HTERT RPE-1 (cell line): ENCODE data around the gene ERN1.

Experiments
- in situ Hi-C: fragments of 300-500 bp; cut with MboI; formaldehyde crosslinking; loops from 4 replicates; pipeline ENCODE4 v1.14.3; 2020; ENCODE audit warnings: low sequenced_read_pairs

ERN1 gene

DNA sequence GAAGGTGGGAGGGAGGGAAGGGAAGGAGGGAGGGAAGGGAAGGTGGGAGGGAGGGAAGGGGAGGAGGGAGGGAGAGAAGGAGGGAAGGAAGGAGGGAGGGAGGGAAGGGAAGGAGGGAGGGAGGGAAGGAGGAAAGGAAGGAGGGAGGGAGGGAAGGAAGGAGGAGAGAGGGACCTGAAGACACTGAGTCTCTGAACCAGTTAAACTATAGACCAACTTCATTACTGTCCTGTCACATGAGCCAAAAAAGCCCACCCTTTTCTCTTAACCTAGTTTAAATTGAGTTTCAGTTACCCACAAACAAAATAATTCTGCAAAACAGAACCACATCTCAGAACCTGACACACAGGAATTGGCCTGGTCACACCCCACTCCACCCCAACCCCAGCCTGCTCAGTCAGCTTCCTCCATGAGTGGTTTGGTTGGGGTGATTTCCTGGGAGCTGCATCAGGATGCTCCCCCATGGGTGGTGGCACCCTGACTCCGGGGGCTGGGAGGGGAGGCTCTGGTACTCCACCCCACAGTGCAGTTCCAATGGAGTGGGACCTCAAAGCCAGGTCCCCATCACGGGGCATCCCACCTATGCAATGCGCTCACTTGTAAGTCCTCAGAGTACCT lies 136.5 kb downstream of the ERN1 start:
- in situ Hi-C loops = no loop called here

DNA sequence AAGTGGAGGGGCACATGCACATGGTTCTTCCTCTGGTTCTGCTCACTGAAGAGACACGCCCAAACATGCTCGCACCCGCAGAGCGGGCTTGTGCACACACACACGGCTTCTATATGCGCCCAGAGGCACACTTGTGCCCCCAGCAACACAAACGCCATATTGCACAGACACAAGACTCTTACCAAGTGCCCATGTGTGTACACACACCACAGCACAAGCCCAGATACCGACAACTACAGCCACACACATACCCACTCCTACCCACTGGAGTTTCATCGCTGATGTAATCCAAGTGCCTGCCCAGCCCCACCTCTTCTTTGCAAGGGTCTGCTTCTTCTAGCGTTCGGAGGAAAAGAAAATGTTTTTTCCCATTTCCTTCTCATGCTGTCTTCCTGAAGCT lies 138.3 kb downstream of the ERN1 start:
- in situ Hi-C loops = no loop called here

DNA sequence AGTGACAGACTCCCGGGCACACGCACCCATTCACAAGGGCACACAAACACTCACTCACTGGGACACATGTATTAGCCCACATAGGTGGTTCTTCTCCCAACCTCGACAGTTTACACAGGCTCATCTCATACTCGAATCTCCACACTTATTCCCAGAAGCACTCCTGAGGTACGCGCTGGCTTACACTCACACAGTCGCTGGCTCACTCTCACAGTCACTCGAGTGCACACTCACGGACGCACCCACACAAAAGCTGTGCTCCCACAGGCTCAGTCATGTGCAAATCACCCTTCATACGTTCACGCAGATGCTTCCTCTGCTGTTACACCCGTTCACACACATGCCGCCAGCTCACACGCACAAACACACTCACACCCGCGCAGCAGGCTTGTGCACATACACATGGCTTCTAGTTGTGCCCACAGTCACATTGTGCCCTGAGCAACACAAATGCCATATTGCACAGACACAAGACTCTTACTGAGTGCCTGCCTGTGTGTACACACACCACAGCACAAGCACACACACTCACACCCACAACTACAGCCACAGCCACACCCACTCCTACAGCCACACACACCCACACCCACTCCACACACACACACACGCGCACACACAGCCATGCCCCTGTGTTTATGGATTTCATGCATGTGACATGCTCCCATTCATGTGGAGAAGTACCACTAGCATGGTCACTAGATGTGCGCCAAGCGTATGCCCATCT lies 140.2 kb downstream of the ERN1 start:
- in situ Hi-C loops = no loop called here
